K562 (cell line): Measurements from ENCODE around the gene ASB13. TPM values are rescaled to one million over a fixed set of nuclear protein-coding genes. Genes with fewer than 3 reads are reported as not detected.
A peak's percentile ranks its signal among the peaks of the same experiment; 100 is the strongest.

Source experiments
- CBX8 ChIP-seq: fragments of 200-600 bp; sonication (generic); IDR thresholded peaks from 2 replicates; pipeline ENCODE4 v1.6.1; 2012; ENCODE audit warnings: borderline replicate concordance, mixed run types, low read depth, mild to moderate bottlenecking, moderate library complexity, mixed read lengths, low read length, control low read depth, inconsistent platforms; ENCODE audit not compliant: poor library complexity, severe bottlenecking; ENCODE audit errors: extremely low read depth
- CXXC5 ChIP-seq: fragments of 250-450 bp; sonication (Bioruptor Pico); IDR thresholded peaks from 2 replicates; pipeline ENCODE4 v1.8.0; 2022; ENCODE audit warnings: inconsistent platforms, mild to moderate bottlenecking, moderate library complexity
- EWSR1 ChIP-seq: fragments of 450-650 bp; IDR thresholded peaks from 2 replicates; pipeline ENCODE4 v1.6.1; 2018; ENCODE audit warnings: borderline replicate concordance, mild to moderate bottlenecking, low read depth, moderate library complexity; ENCODE audit not compliant: partially characterized antibody
- FOXP4 ChIP-seq: sonication (generic); formaldehyde crosslinking; IDR thresholded peaks from 2 replicates; pipeline ENCODE4 v1.8.0; 2022; ENCODE audit warnings: mild to moderate bottlenecking, missing genetic modification reagents, borderline replicate concordance
- GTF2E2 ChIP-seq: fragments of 200-800 bp; sonication (Bioruptor generic); IDR thresholded peaks from 2 replicates; pipeline ENCODE4 v1.6.1; 2016; ENCODE audit warnings: missing genetic modification characterization, missing compliant biosample characterization
- HBP1 ChIP-seq: fragments of 450-650 bp; formaldehyde crosslinking; IDR thresholded peaks from 2 replicates; pipeline ENCODE4 v1.4.0; 2022; ENCODE audit warnings: missing genetic modification characterization
- HES1 ChIP-seq: fragments of 450-650 bp; IDR thresholded peaks from 2 replicates; pipeline ENCODE4 v1.6.1; 2016; ENCODE audit warnings: low read depth, mild to moderate bottlenecking, moderate library complexity
- MAFF ChIP-seq: IDR thresholded peaks from 2 replicates; pipeline ENCODE4 v1.6.1; 2012; ENCODE audit warnings: low read length, improper control_type of control experiment
- MLLT1 ChIP-seq, 2 experiments: fragments of 450-650 bp; IDR thresholded peaks; 2 replicates each; pipeline ENCODE4 v1.6.1; 2016
- NFIC ChIP-seq: fragments of 450-650 bp; IDR thresholded peaks from 2 replicates; pipeline ENCODE4 v1.6.1; 2017; ENCODE audit warnings: mild to moderate bottlenecking, inconsistent platforms
- RFX7 ChIP-seq: fragments of 250-450 bp; sonication (Bioruptor Pico); IDR thresholded peaks from 2 replicates; pipeline ENCODE4 v1.5.1; 2021; ENCODE audit warnings: mild to moderate bottlenecking
- SREBF2 ChIP-seq: sonication (generic); formaldehyde crosslinking; IDR thresholded peaks from 2 replicates; pipeline ENCODE4 v1.4.0; 2020; ENCODE audit warnings: mild to moderate bottlenecking, missing genetic modification reagents
- SRSF3 ChIP-seq: fragments of 200-400 bp; formaldehyde crosslinking; IDR thresholded peaks from 2 replicates; pipeline ENCODE4 v1.6.1; 2016; ENCODE audit warnings: mild to moderate bottlenecking, low read length, moderate library complexity; ENCODE audit not compliant: insufficient read depth
- UBTF ChIP-seq, 2 experiments: IDR thresholded peaks; 2 replicates each; pipeline ENCODE4 v1.6.1; 2012; ENCODE audit warnings: improper control_type of control experiment in 2 of 2, low read depth in 2 of 2, low read length in 2 of 2, borderline replicate concordance in 1 of 2
- ZBTB9 ChIP-seq: fragments of 450-650 bp; formaldehyde crosslinking; IDR thresholded peaks from 2 replicates; pipeline ENCODE4 v1.4.0; 2020; ENCODE audit warnings: mild to moderate bottlenecking, moderate library complexity
- ZC3H8 ChIP-seq: fragments of 450-650 bp; IDR thresholded peaks from 2 replicates; pipeline ENCODE4 v1.6.1; 2017
- ZNF232 ChIP-seq: sonication (generic); formaldehyde crosslinking; IDR thresholded peaks from 2 replicates; pipeline ENCODE4 v1.8.0; 2022; ENCODE audit warnings: mild to moderate bottlenecking, missing genetic modification reagents
- polyA plus RNA-seq, 8 experiments: library from polyadenylated mRNA; depleted of rRNA in 4 of 8; stranded (reverse) in 5 of 8; unstranded in 3 of 8; fragments of >200 nt; fragmentation: Nextera tagmentation in 2 of 8; fragmentation: Illumina TruSeq in 1 of 8; extraction: Ambion mirVana in 2 of 8; extraction: Trizol in 1 of 8; gene quantifications; 2 replicates each; pipeline versions ENCODE4 v1.2.1 to v1.2.3, GENCODE V29; 2011 to 2014; ENCODE audit warnings: inconsistent platforms in 1 of 8, missing spikeins in 1 of 8
- total RNA-seq, 7 experiments: library from RNA; depleted of rRNA in 6 of 7; stranded (reverse); fragments of >200 nt in 6 of 7; fragmentation: Illumina TruSeq in 2 of 7; extraction: Trizol in 2 of 7; gene quantifications; 2 replicates each; pipeline versions ENCODE4 v1.2.1 to v1.2.3, GENCODE V29; 2011 to 2021; ENCODE audit warnings: low replicate concordance in 1 of 7

ASB13 gene
- total and polyA plus RNA-seq, 9 of the 15 experiments (the other 6 are each of a cell fraction or from before 2014, with no cell fraction given): 5.2 to 28.8 (median 16.9) TPM

GRCh38 chr10:5666008-5666840, at the start of gene ASB13 (continued):
- TF ChIP-seq CBX8 (no peak), FOXP4 (CRISPR knock-in tag) (peak; percentile 91; the same call in 1 of the 2 replicates), SRSF3 (no peak), HES1 (peak; percentile 64), NFIC (peak; percentile 85), GTF2E2 (tag) (no peak), UBTF (IDR thresholded peaks at IDR 0.05; ENCODE audit: borderline replicate concordance in 1 of 2, low read depth in 2 of 2, low read length in 2 of 2) (peak in 1 of 2 experiments; percentile 76; a peak in 1 of 4 replicates), ZBTB9 (CRISPR knock-in tag) (0 out of 2 replicates have a peak, but pooled peaks have one; percentile 58), EWSR1 (no peak), ZC3H8 (no peak), SREBF2 (CRISPR knock-in tag) (no peak), MLLT1 (IDR thresholded peaks at IDR 0.05) (no peak), CXXC5 (CRISPR knock-in tag) (peak; percentile 87), MAFF (no peak), HBP1 (CRISPR knock-in tag) (no peak), RFX7 (no peak), ZNF232 (CRISPR knock-in tag) (peak; percentile 60; the same call in 1 of the 2 replicates)
